Activated CD4-positive, alpha-beta T cell treated with anti-CD3 and anti-CD28 coated beads for 4 hours (primary cell): ENCODE data around the gene WDR64.
A peak's percentile ranks its signal among the peaks of the same experiment; 100 is the strongest.
"Not testable (repeated sequence)": the region's sequence is repeated elsewhere in the genome, so short reads cannot be mapped to it uniquely, and the experiment has no call there.

Source experiments
- DNase-seq, 2 donors: peaks; one replicate each; pipeline ENCODE4 v3.0.0-alpha.2; 2020

WDR64 gene

DNA sequence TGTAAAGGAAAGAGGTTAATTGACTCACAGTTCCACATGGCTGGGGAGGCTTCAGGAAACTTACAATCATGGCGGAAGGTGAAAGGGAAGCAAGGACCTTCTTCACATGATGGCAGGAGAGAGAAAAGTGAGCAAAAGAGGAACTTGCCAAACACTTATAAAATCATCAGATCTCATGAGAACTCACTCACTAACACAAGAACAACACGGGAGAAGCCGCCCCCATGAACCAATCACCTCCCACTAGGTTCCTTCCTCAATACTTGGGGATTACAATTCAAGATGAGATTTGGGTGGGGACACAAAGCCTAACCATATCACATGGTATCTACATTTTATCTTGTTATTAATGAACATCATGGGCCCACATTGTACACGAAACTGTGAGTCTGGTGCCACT lies 51.7 kb downstream of the WDR64 start:
- DNase-seq: not testable (repeated sequence)

DNA sequence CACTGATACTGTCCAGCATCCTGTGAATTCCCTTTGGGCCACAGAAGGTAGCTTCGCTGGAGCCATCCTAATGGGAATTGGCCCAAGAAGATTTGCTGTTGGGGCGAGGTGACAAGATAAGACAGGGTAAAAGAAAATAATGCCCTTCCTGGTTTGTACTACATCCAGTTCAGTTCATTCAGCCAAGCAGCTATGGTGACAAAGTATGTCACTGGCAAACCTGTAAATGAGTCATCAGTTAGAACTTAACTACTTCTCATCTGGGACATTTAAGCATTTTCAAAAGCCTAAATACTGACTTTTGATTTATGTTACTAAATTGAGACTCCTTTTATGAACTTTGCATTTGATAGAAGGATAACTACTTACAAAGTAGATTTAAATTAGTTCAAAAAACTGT lies 54.2 kb downstream of the WDR64 start:
- DNase-seq: no peak

DNA sequence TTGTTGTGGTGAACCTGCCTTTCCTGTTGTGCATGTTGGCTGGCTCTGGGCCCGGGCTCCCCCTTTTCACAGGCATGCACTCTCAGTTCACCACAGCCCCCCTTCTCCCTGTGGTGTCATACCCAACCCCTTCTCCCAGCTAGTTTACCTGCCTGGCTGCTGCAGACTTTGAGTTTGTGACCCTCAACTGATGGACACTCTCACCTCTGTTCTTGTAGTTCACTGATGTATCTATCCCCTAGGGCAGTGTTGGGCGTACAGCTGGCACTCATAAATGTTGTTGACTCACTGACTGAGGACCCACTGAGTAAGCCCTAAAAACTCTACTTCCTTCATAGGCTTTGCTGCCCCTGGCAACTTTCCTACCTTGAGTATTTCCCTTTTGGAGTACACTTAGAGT lies 54.9 kb downstream of the WDR64 start:
- no peak for DNase-seq

DNA sequence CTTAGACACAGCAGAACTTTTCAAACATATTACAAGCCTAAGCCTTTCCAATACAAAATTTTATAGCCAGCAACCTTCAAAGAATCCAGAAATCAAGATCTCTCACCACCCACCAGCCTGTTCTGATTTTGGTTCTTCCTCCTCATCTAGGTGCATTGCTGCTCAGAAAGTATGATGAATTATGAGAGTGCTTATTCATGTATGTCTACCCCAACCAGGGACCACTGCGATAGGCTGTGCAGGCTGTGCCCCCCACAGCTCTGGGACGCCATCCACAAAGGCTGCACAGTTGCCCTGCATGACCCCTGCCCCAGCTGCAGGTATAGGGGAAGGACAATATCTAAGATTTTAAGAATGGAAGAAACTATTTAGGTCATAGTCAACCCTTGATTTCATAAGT lies 55.4 kb downstream of the WDR64 start:
- no peak for DNase-seq

DNA sequence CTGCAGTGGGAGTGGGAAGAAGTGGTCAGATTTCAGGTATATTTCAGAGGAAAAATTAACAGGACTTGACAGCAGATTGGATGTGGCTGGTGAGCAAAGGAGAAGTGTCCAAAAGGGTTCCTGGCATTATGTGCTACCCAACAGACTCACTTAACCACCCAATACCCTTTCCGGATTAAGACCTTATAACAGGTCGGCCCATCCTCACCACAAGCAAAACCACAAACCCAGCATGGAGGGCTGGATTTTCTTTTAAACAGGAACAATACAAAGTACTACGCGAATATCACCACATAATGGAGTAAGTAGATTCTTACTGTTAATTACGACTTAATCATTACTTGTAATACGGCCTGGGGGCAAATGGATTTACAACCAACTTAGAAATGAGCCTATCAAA lies 59.2 kb downstream of the WDR64 start:
- no peak for DNase-seq

DNA sequence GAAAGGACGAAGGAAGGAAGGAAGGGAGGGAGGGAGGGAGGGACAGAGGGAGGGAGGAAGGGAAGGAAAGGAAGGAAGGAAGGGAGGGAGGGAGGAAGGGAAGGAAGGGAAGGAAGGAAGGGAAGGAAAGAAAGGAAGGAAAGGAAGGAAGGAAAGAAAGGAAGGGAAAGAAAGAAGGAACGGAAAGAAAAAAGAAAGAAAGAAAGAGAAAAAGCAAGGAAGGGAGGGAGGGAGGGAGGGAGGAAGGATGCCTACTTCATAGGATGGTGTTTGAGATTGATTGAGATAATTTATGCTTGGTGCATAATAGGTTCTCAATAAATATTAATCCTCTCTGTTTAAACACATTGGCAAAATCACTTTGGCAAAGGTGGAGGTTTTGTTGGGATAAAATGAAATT lies 61.2 kb downstream of the WDR64 start:
- DNase-seq: no peak

DNA sequence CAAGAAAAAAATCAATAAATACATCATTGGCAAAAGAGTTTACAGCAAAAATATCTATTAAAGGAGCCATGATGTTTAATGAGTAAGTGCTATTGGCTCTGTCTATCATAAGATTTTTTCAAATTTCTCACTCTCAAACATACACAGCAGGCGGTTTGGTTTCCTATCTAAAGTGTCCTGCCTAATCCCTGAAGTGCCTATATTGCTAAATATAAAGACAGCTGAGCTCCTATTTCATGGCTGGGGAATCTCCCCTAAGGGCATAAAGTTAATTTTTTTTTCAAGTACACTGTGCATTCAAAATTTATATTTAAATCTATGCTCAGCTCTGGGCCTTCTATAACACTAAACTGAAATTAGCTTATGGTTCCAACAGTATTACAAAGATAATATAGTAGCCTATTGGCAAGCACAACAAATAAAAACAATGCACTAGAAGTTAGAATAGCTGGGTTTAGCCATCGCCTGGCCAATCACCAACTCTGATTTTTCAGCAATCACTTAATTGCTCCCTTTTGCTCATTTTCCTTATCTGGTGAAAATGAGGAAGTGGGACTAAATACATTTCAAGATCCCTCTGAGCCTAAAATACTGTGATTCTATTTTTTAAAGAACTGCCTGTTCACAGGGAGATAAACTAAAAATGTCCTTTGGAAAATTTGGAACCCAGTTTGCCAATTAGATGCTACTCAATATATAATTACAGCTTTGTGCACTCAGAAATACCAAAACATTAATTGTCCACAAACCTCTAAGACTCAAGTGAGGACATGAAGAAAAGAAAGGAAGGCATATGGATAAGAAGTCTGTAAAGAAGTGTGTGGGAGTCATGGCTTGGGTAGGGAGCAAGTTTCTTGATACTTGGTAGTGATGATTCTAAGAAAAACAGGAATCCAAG lies 62.5 kb downstream of the WDR64 start:
- no peak for DNase-seq

DNA sequence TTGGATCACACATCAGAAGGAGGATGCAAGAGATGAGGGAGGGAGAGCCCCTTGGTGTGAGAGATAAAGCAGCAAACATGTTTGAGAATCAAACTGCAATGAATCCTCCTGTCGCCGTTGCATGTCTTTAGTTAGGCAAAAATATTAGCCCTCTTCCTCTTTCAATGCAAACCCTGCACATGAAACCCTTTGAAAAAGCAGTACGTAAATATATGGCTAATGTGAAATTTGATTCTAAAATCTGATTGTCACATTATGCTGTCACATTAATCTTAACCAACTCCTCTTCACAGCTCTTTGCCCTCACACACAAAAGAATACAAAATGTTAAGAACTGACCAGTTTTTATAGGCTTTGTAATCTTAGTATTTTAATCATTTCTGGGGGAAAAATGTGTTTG lies 63.4 kb downstream of the WDR64 start:
- no peak for DNase-seq

DNA sequence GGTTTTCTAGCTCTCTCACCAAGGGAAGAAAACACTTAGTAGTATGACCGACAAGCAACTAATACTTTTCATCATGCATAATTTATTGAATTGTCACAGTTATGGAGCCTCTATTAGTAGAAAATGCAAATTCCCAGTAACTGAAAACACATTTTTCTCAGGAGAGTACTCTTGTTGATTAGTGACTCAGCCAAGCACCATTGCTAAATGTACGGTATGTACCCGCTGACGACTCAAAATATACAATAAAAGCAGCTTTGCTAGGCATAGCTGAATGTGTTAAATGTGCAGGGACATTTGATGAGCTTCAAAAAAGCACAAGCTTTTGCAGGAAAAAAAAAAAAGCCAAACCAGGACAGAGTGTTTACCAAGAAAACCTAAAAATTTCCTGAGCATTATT lies 63.9 kb downstream of the WDR64 start:
- no peak for DNase-seq

DNA sequence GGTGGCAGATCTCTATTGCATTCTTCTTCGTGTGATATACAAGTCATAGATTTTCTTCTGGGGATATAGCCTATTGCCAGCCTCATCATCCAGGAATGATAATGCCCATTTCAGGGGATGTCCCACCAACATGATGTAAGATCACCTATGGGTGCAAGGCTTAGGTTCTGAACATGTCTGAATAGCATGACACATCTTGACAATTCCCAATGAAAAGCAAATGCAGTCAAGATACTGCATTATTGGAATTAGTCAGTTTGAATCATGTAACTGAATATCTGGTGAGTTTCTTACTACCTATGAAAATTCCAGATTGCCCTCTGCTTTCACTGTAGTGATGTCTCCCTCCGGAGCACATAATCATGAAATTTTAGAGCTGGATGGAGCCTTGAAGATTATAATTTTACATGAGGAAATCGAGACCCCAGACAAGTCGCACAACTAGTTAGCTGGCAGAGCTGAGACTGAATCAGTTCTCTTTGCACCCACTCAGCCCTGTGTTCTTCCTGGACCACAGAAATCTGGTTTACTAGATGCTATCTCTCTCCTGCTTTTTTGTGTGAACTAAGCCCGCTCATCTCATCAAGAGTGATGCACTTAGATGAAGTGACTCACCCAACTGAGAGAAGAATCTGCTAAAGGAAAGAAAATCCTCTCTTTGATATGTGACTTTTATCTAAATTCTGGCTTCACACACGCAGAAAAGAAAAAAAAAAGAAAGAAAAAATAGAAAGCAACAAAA lies 65.0 kb downstream of the WDR64 start:
- DNase-seq: peak; percentile 8 to 9

DNA sequence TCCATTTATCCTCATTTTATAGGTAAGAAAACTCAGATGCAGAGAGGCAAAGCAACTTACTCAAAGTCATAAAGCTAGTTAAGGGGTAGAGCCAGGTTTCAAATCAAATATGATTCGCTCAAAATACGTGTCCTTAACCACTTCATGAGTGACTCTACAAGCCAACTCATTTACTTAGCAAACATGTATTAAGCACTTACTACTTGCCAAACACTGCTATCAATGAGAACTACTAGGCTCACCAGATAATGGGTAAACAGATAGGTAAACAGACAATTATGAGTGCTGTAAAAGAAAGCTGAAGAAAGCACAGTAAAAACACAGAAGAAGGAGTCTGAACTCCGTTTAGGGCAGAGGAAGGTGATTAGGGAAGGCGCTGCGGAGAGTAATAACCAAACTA lies 65.9 kb downstream of the WDR64 start:
- no peak for DNase-seq

DNA sequence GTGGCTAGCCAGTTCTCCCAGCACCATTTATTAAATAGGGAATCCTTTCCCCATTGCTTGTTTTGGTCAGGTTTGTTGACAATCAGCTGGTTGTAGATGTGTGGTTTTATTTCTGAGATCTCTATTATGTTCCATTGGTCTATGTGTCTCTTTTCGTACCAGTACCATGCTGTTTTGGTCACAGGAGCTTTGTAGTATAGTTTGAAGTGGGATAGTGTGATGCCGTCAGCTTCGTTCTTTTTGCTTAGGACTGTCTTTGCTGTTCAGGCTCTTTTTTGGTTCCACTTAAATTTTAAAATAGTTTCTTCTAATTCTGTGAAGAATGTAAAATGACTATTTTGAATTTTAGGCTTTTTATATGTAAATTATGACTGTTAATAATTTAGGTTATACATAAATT lies 68.9 kb downstream of the WDR64 start:
- DNase-seq: no peak

DNA sequence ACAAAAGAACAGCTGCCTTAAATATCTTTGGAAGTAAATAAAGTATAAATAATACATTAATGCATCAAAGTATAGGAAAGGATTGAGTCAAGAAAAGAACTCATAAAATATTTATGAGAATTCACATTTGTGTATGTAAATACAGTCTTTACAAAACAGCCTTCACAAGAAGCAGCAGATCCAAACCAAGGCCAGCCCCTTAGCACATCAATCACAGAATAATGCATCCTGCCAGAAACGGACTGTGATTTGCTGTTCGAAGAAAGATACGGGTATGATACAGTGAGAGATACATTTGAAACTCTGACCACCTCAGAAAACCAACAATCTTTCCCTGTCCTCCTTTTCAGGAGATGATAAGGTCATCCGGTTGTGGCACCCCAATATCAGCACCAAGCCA lies 70.9 kb downstream of the WDR64 start:
- no peak for DNase-seq

DNA sequence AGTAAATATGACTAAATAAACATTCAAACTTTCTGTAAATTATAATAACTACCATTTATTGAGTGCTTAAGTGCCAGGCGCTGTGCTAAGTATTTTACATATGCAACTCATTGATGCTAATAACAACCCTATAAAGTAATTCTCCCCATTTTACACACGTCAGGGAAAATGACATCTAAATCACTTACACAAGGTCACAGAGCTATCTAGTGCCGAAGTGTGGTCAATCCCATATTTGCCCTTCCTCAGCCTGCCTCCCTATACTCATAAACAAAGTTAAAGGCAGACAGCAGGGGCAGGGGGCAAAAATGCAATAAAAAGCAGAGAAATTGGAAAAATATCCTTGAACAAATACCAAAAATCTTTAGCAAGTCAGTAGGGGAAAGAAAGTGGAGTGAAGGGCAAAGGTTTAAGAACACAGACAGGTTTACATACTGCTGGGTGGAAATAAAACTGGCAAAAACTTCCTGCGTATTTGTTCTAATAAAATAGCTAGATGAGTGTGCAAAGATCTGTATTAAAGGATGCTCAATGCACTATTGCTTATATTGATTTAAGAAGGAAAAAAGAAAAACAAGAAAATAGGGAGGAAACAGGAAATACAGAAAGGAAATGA lies 72.8 kb downstream of the WDR64 start:
- DNase-seq: no peak

DNA sequence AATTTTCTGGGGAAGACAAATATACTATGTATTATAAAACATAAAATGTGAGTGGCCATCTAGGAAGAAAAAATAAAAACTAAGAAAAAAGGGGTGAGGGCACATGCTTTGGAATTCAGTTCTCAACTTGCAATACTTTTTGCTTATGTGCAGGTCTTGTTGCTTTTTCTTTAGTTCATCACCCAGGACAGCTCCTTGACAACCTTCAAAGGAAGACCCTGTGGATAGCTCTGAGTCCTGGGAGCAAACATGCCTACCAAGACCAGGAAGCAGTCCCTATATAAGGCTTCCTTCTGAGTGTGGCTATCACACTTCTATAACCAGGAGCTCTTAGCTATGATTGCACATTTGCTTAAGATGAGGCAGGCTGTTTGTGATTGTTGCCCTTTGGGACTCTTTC lies 78.0 kb downstream of the WDR64 start:
- DNase-seq: no peak

DNA sequence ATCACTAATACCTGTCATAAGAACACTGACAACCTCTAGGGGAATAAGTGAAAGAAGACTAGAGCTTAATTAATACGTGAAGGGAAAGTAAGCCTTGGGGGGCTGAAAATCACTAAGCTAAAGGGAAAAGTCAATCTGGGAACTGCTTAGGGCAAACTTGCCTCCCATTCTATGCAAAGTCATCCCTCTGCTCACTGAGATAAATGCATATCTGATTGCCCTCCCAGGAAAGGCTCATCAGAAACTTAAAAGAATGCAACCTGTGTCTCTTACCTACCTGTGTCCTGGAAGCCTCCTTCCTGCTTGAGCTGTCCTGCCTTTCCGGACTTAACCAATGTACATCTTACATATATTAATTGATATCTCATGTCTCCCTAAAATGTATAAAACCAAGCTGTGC lies 81.8 kb downstream of the WDR64 start:
- no peak for DNase-seq

DNA sequence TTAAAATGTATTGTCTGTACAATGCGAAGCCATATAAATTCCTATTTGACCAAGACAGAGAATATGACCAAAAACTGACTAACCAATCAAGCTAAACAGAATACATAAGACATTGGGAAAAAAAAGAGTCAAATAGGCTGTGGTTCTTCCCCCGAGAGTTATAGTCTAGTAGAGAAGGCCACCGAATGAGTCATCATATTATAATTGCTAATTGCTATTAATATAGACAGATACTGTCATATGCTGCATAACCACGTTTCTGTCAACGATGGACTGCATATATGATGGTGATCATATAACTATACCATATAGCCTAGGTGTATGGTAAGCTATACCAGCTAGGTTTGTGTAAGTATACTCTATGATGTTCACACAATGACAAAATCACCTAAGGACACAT lies 82.5 kb downstream of the WDR64 start:
- no peak for DNase-seq

DNA sequence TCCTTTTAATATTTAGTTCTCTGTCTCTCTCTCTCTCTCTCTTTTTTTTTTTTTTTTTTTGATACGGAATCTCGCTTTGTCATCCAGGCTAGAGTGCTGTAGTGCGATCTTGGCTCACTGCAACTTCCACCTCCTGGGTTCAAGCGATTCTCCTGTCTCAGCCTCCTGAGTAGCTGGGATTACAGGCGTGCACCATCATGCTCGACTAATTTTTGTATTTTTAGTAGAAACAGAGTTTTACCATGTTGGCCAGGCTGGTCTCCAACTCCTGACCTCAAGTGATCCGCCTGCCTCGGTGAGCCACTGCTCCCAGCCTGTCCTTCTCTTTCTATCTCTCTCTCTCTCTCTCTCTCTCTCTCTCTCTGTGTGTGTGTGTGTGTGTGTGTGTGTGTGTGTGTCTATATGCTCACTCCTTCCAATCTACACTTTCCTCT lies 83.4 kb downstream of the WDR64 start:
- not testable (repeated sequence) for DNase-seq

DNA sequence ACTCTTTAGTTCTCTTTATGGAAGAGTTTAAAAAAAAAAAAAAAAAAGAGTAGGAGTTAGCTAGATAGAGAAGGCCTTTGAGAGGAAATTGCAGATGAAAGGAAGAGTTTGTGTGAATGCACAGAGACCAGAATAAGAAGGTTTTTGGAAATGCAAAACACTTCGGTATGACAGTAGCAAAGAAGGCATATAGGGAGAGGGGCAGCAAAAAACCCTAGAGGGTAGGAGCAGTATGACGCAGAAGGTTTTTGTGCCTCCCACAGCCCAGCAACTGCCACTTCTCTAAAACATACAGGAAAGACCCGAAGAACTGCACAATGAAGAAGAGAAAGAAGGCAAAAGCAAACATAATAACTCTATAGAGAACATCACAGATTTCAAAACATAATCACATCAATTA lies 84.3 kb downstream of the WDR64 start:
- no peak for DNase-seq

DNA sequence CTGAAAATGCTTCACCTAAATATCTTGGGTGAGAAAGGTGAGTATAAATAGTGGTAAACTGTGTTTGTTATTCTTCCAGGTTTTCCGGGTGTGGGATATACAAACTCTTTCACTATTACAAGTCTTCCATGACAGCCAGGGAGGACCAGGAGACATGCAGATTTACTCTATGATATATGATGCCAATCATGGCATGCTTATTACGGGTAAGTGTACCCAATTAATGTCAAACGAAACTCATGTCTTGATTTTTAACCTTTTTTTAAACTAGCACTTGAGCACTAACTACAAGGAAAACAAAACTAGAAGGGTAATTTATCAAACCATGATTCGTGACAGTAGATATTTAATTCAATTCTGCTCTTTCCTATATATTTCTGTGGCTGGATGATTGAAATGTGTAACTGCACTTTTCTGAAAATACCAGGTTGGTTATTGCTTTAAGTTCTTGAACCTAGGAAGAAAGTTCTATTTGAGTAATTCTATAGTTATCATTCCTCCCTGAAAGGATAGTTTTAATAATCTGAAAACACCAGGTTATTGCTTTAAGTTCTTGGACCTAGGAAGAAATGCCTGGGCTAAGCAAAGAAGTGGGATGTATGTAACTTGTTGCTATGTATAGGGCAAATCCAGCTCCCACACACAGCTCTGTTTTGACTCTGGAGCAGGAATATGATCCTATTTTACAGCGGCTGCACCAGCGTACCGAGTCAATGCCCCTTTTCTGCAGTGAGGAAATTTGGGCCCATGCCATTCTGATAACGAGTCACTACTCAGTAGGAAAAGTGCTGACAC lies 86.4 kb downstream of the WDR64 start:
- DNase-seq: no peak

DNA sequence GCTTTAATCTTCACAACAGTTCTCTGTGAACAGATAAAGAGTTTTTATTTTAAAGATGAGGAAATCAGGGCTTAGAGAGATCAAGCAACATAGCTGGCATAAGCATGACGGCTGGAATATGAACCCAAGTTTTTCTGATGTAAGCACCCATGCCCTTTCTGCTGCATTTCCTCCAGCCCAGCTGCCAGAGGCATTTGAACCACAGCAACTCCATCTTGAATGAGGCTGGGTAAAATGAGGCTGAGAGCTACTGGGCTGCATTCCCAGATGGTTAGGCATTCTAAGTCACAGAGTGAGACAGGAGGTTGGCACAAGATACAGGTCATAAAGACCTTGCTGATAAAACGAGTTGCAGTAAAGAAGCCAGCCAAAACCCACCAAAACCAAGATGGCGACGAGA lies 90.0 kb downstream of the WDR64 start:
- no peak for DNase-seq

DNA sequence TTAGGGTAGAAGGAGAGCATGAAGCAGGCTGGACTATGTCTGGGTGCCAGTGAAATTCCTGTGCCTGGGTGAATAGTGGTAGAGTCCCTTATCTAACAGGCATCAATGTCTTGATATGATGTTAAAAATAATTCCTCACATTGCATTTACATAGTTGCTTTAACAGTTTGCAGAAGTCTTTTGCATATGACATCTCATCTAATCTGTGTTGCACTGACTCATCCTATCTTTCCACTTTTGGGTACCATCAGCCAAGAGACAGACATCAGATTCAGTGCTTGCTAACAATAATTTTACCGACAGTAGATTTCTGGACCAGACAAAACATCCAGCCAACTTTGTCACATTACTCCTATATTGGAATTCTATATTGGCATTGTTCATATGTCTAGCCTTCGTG lies 92.5 kb downstream of the WDR64 start:
- no peak for DNase-seq

DNA sequence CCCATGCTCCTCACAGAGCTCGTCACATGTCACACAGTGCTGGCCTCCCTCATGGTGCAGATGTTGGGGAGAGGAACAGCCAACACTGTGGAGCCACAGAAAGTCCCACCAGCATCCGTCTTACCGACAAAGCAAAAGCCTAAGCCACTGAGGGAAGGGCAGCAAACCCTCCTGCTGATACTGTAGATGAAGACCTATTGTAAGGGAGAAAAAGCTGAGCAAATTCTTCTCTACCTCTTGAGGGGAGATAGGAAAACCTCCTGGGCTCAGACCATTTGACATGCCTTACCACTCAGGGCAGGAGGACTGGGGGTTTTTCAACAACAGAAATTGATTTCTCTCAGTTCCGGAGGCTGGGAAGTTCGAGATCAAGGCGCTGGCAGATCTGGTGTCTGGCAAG lies 95.9 kb downstream of the WDR64 start:
- DNase-seq: no peak
